K562 (cell line): Measurements from ENCODE around the gene ANKS4B. TPM values are rescaled to one million over a fixed set of nuclear protein-coding genes. Genes with fewer than 3 reads are reported as not detected.

Experiments
- CHAMP1 ChIP-seq: fragments of 450-650 bp; IDR thresholded peaks from 2 replicates; pipeline ENCODE4 v1.6.1; 2016; ENCODE audit warnings: mild to moderate bottlenecking
- CTCF ChIP-seq, 3 experiments: IDR thresholded peaks in 2 of 3; conservative IDR thresholded peaks in 1 of 3; 2 replicates each; pipeline ENCODE4 v1.5.1; 2011 to 2012; ENCODE audit warnings: low read length in 3 of 3, mild to moderate bottlenecking in 3 of 3, control low read depth in 2 of 3, improper control_type of control experiment in 1 of 3, inconsistent platforms in 1 of 3, low read depth in 1 of 3, mixed read lengths in 1 of 3, moderate library complexity in 1 of 3; ENCODE audit not compliant: insufficient read depth in 2 of 3
- HDAC1 ChIP-seq, 2 experiments: fragments of 450-650 bp; IDR thresholded peaks; 2 replicates each; pipeline ENCODE4 v1.6.1; 2016 to 2017; ENCODE audit warnings: inconsistent platforms in 1 of 2, mild to moderate bottlenecking in 1 of 2, moderate library complexity in 1 of 2
- MGA ChIP-seq: fragments of 450-650 bp; IDR thresholded peaks from 2 replicates; pipeline ENCODE4 v1.6.1; 2016; ENCODE audit warnings: mild to moderate bottlenecking, moderate library complexity
- SIN3B ChIP-seq: fragments of 450-650 bp; IDR thresholded peaks from 2 replicates; pipeline ENCODE4 v1.6.1; 2017; ENCODE audit warnings: low read depth, mild to moderate bottlenecking, moderate library complexity
- ZBTB9 ChIP-seq: fragments of 450-650 bp; formaldehyde crosslinking; IDR thresholded peaks from 2 replicates; pipeline ENCODE4 v1.4.0; 2020; ENCODE audit warnings: mild to moderate bottlenecking, moderate library complexity
- ZC3H4 ChIP-seq: sonication (generic); formaldehyde crosslinking; IDR thresholded peaks from 2 replicates; pipeline ENCODE4 v1.9.0; 2021; ENCODE audit warnings: missing genetic modification reagents, borderline replicate concordance
- ZNF696 ChIP-seq: fragments of 250-450 bp; sonication (Bioruptor Pico); conservative IDR thresholded peaks from 2 replicates; pipeline ENCODE4 v1.4.0; 2020; ENCODE audit warnings: mild to moderate bottlenecking, moderate library complexity
- polyA plus RNA-seq, 8 experiments: library from polyadenylated mRNA; depleted of rRNA in 4 of 8; stranded (reverse) in 5 of 8; unstranded in 3 of 8; fragments of >200 nt; fragmentation: Nextera tagmentation in 2 of 8; fragmentation: Illumina TruSeq in 1 of 8; extraction: Ambion mirVana in 2 of 8; extraction: Trizol in 1 of 8; gene quantifications; 2 replicates each; pipeline versions ENCODE4 v1.2.1 to v1.2.3, GENCODE V29; 2011 to 2014; ENCODE audit warnings: inconsistent platforms in 1 of 8, missing spikeins in 1 of 8
- total RNA-seq, 7 experiments: library from RNA; depleted of rRNA in 6 of 7; stranded (reverse); fragments of >200 nt in 6 of 7; fragmentation: Illumina TruSeq in 2 of 7; extraction: Trizol in 2 of 7; gene quantifications; 2 replicates each; pipeline versions ENCODE4 v1.2.1 to v1.2.3, GENCODE V29; 2011 to 2021; ENCODE audit warnings: low replicate concordance in 1 of 7

ANKS4B gene
- total and polyA plus RNA-seq, 9 of the 15 experiments (the other 6 are each of a cell fraction or from before 2014, with no cell fraction given) = not detected

GRCh38 chr16:21301168-21301894 lies 67.8 kb downstream of the ANKS4B start (continued):
- TF ChIP-seq MGA = peak; percentile 82
- no peak for TF ChIP-seq CHAMP1
- peak in 1 of 2 experiments; percentile 82; a peak in 2 of 4 replicates for TF ChIP-seq HDAC1 (IDR thresholded peaks at IDR 0.05)
- TF ChIP-seq ZNF696 (CRISPR knock-in tag) = no peak
- peak in 1 of 3 experiments; percentile 46; a peak in 2 of 6 replicates for TF ChIP-seq CTCF (IDR thresholded peaks at IDR 0.05 in 2 of 3, conservative IDR thresholded peaks at IDR 0.05 in 1 of 3; ENCODE audit: insufficient read depth in 2 of 3, low read depth in 1 of 3, low read length in 3 of 3)
- TF ChIP-seq ZC3H4 (CRISPR knock-in tag) = no peak; the same call in 1 of the 2 replicates
- 0 out of 2 replicates have a peak, but pooled peaks have one; percentile 29 for TF ChIP-seq SIN3B
- peak; percentile 67; the same call in 1 of the 2 replicates for TF ChIP-seq ZBTB9 (CRISPR knock-in tag)
